OCI-LY7 (cell line): Measurements from ENCODE around the gene LDLRAD4. TPM values are rescaled to one million over a fixed set of nuclear protein-coding genes. Genes with fewer than 3 reads are reported as not detected.

Experiments used
- BruUV-seq: library from RNA; stranded (reverse); fragments of 400-500 nt; replicated peaks from 2 replicates; lab custom pipeline; 2021; lab: Mats Ljungman, UMichigan
- CTCF ChIA-PET: fragments of 300-600 bp; sonication (Branson Sonifier 250); formaldehyde crosslinking; loops from one replicate; lab custom pipeline; 2022; ENCODE audit warnings: antibody characterized with exemption; ENCODE audit not compliant: unreplicated experiment; lab: Charles Lee
- POLR2A ChIA-PET: fragments of 300-600 bp; sonication (Branson Sonifier 250); formaldehyde crosslinking; loops from one replicate; lab custom pipeline; 2022; ENCODE audit warnings: antibody characterized with exemption; lab: Charles Lee
- DNase-seq: peaks from one replicate; pipeline ENCODE4 v3.0.0-alpha.2; 2015; ENCODE audit warnings: low spot score
- H2AFZ ChIP-seq: fragments of 200-600 bp; sonication (generic), shearing (Covaris generic); 2 replicates; pipeline ENCODE4 v1.6.1; 2014; ENCODE audit warnings: mild to moderate bottlenecking, antibody characterized with exemption, low read length, moderate library complexity
- H3K27ac ChIP-seq: fragments of 200-600 bp; sonication (generic); 2 replicates; pipeline ENCODE4 v1.5.1; 2014; ENCODE audit warnings: mixed run types, low read depth, mild to moderate bottlenecking, moderate library complexity, low read length, inconsistent platforms; ENCODE audit not compliant: poor library complexity, severe bottlenecking
- H3K36me3 ChIP-seq: fragments of 200-600 bp; sonication (generic); 2 replicates; pipeline ENCODE4 v1.6.1; 2014; ENCODE audit warnings: mild to moderate bottlenecking, antibody characterized with exemption, low read length, moderate library complexity, mixed read lengths; ENCODE audit not compliant: insufficient read depth
- H3K4me1 ChIP-seq: fragments of 200-600 bp; sonication (generic); 2 replicates; pipeline ENCODE4 v1.5.1; 2014; ENCODE audit warnings: mild to moderate bottlenecking, low read length; ENCODE audit not compliant: insufficient read depth, poor library complexity, severe bottlenecking
- H3K4me2 ChIP-seq: fragments of 200-600 bp; sonication (generic); 2 replicates; pipeline ENCODE4 v1.6.1; 2014; ENCODE audit warnings: mild to moderate bottlenecking, low read length
- H3K4me3 ChIP-seq: fragments of 200-600 bp; sonication (generic); 2 replicates; pipeline ENCODE4 v1.5.1; 2014; ENCODE audit warnings: mild to moderate bottlenecking, low read depth, low read length; ENCODE audit not compliant: poor library complexity, severe bottlenecking
- H3K79me2 ChIP-seq: fragments of 200-600 bp; sonication (generic); 2 replicates; pipeline ENCODE4 v1.6.1; 2016; ENCODE audit warnings: low read depth, mild to moderate bottlenecking, low read length, moderate library complexity, mixed read lengths; ENCODE audit not compliant: insufficient read depth
- H3K9me2 ChIP-seq: fragments of 200-600 bp; sonication (generic); 2 replicates; pipeline ENCODE4 v1.6.1; 2016; ENCODE audit warnings: mild to moderate bottlenecking, low read length, mixed read lengths; ENCODE audit not compliant: insufficient read depth
- H3K9me3 ChIP-seq: fragments of 200-600 bp; sonication (generic); 2 replicates; pipeline ENCODE4 v1.6.1; 2014; ENCODE audit warnings: mild to moderate bottlenecking, mixed run types, low read length, mixed read lengths
- H4K20me1 ChIP-seq: fragments of 200-600 bp; sonication (generic); 2 replicates; pipeline ENCODE4 v1.6.1; 2014; ENCODE audit warnings: mild to moderate bottlenecking, antibody characterized with exemption, low read length, moderate library complexity, mixed read lengths; ENCODE audit not compliant: insufficient read depth
- CTCF ChIP-seq: fragments of 200-600 bp; sonication (generic); conservative IDR thresholded peaks from 2 replicates; pipeline ENCODE4 v1.5.1; 2014; ENCODE audit warnings: mild to moderate bottlenecking, antibody characterized with exemption, low read length, moderate library complexity, mixed read lengths
- EZH2phosphoT487 ChIP-seq: fragments of 200-600 bp; sonication (generic); IDR thresholded peaks from 2 replicates; pipeline ENCODE4 v1.6.1; 2018; ENCODE audit warnings: low read depth, borderline replicate concordance, mild to moderate bottlenecking, mixed run types, antibody characterized with exemption, low read length, moderate library complexity, mixed read lengths
- intact Hi-C: fragments of 100-400 bp; cut with micrococcal nuclease; formaldehyde crosslinking; loops from one replicate; pipeline ENCODE4 v1.10.0; 2022; ENCODE audit not compliant: unreplicated experiment
- total RNA-seq, 2 experiments: library from RNA; depleted of rRNA in 1 of 2; stranded (reverse); fragments of >200 nt in 1 of 2; shearing (Covaris generic) in 1 of 2; gene quantifications; 2 replicates each; pipeline ENCODE4 v1.2.3, GENCODE V29; 2014 to 2022

LDLRAD4 gene
- total RNA-seq, 2 experiments from 2014 or later = 26.2 to 43.8 TPM

- Histone ChIP-seq H3K4me1 (no peaks in the 10 kb centered on the region), H3K79me2 (no peaks in the 10 kb centered on the region), H2AFZ (no peak overlapping the region), H4K20me1 (no peaks in the 10 kb centered on the region), H3K36me3 (no peaks in the 10 kb centered on the region), H3K9me2 (no peaks in the 10 kb centered on the region), H3K9me3 (no peaks in the 10 kb centered on the region), H3K27ac (no peak overlapping the region), H3K4me3 (no peak overlapping the region), H3K4me2 (no peak overlapping the region)
- intact Hi-C loops = no loop called here
- no peak for DNase-seq
- BruUV-seq = no TSS peak
- ChIA-PET CTCF (no interaction called here), POLR2A (interaction anchor here (0.6 to 1.5 kb wide), 3 partner anchors 15 to 395 kb away, joined by 3 read pairs; partner anchors contain the start of gene MC2R)
- TF ChIP-seq CTCF (no peak), EZH2phosphoT487 (no peak)
Measured at GRCh38 chr18:13520306-13520705, 301.7 kb downstream of the LDLRAD4 start.

GRCh38 chr18:13520741-13521140 lies 302.2 kb downstream of the LDLRAD4 start:
- no peaks in the 10 kb centered on the region for H3K9me2 ChIP-seq
- no peaks in the 10 kb centered on the region for H3K9me3 ChIP-seq
- POLR2A ChIA-PET = no interaction called here
- H3K36me3 ChIP-seq = no peaks in the 10 kb centered on the region
- no peak for DNase-seq
- BruUV-seq = no TSS peak
- no peak for TF ChIP-seq EZH2phosphoT487
- no peak for TF ChIP-seq CTCF
- intact Hi-C loops = no loop called here
- no peak overlapping the region for H3K27ac ChIP-seq
- H3K4me2 ChIP-seq = no peak overlapping the region
- no peaks in the 10 kb centered on the region for H3K4me1 ChIP-seq
- CTCF ChIA-PET = no interaction called here
- H3K79me2 ChIP-seq = no peaks in the 10 kb centered on the region
- no peaks in the 10 kb centered on the region for H4K20me1 ChIP-seq
- no peak overlapping the region for H3K4me3 ChIP-seq
- no peak overlapping the region for H2AFZ ChIP-seq

- ChIA-PET CTCF (no interaction called here), POLR2A (no interaction called here)
- no peak for DNase-seq
- Histone ChIP-seq H3K9me2 (no peaks in the 10 kb centered on the region), H3K27ac (no peak overlapping the region), H2AFZ (no peak overlapping the region), H3K79me2 (no peaks in the 10 kb centered on the region), H3K4me3 (no peak overlapping the region), H3K4me1 (no peaks in the 10 kb centered on the region), H3K4me2 (no peak overlapping the region), H3K9me3 (no peaks in the 10 kb centered on the region), H4K20me1 (no peaks in the 10 kb centered on the region), H3K36me3 (no peaks in the 10 kb centered on the region)
- intact Hi-C loops = no loop called here
- no peak for TF ChIP-seq EZH2phosphoT487
- no peak for TF ChIP-seq CTCF
- no TSS peak for BruUV-seq
Measured at GRCh38 chr18:13521418-13521817, 302.9 kb downstream of the LDLRAD4 start.
